GM23248 (cell line): ENCODE data around the gene KCNK5. TPM values are rescaled to one million over a fixed set of nuclear protein-coding genes. Genes with fewer than 3 reads are reported as not detected.

Source experiments
- DNase-seq: peaks from one replicate; pipeline ENCODE4 v3.0.0-alpha.2; 2015
- H2AFZ ChIP-seq: fragments of 200-600 bp; sonication (generic); 2 replicates; pipeline ENCODE4 v1.6.1; 2016; ENCODE audit warnings: antibody characterized with exemption
- H3F3A ChIP-seq: fragments of 200-600 bp; sonication (generic); 2 replicates; pipeline ENCODE4 v1.6.1; 2016; ENCODE audit warnings: mild to moderate bottlenecking, antibody characterized with exemption, mixed run types; ENCODE audit not compliant: insufficient read depth
- H3K27ac ChIP-seq: fragments of 200-600 bp; sonication (generic); 2 replicates; pipeline ENCODE4 v1.5.1; 2016; ENCODE audit warnings: mild to moderate bottlenecking
- H3K27me3 ChIP-seq: fragments of 200-600 bp; sonication (generic); replicated peaks from 2 replicates; pipeline ENCODE4 v1.6.1; 2016; ENCODE audit warnings: mild to moderate bottlenecking; ENCODE audit not compliant: insufficient read depth
- H3K36me3 ChIP-seq: fragments of 200-600 bp; sonication (generic); 2 replicates; pipeline ENCODE4 v1.6.1; 2016; ENCODE audit warnings: low read depth, mild to moderate bottlenecking
- H3K4me1 ChIP-seq: fragments of 200-600 bp; sonication (generic); 2 replicates; pipeline ENCODE4 v1.6.1; 2016; ENCODE audit warnings: mild to moderate bottlenecking; ENCODE audit not compliant: insufficient read depth
- H3K4me2 ChIP-seq: fragments of 200-600 bp; sonication (generic); one replicate; pipeline ENCODE4 v1.6.1; 2016; ENCODE audit warnings: mild to moderate bottlenecking; ENCODE audit not compliant: unreplicated experiment
- H3K4me3 ChIP-seq: fragments of 200-600 bp; sonication (generic); 2 replicates; pipeline ENCODE4 v1.5.1; 2016; ENCODE audit warnings: mild to moderate bottlenecking
- H3K79me2 ChIP-seq: fragments of 200-600 bp; sonication (generic); 2 replicates; pipeline ENCODE4 v1.6.1; 2016; ENCODE audit warnings: mild to moderate bottlenecking; ENCODE audit not compliant: insufficient read depth
- H3K9ac ChIP-seq: fragments of 200-600 bp; sonication (generic); 2 replicates; pipeline ENCODE4 v1.6.1; 2016; ENCODE audit warnings: mild to moderate bottlenecking
- H3K9me2 ChIP-seq: fragments of 200-600 bp; sonication (generic); 2 replicates; pipeline ENCODE4 v1.6.1; 2016; ENCODE audit warnings: mixed run types, mild to moderate bottlenecking, moderate library complexity; ENCODE audit not compliant: insufficient read depth
- H3K9me3 ChIP-seq: fragments of 200-600 bp; sonication (generic); one replicate; pipeline ENCODE4 v1.6.1; 2017; ENCODE audit warnings: low read depth
- H4K20me1 ChIP-seq: fragments of 200-600 bp; sonication (generic); 2 replicates; pipeline ENCODE4 v1.6.0; 2016; ENCODE audit not compliant: insufficient read depth
- EZH2 ChIP-seq: fragments of 200-600 bp; sonication (generic); IDR thresholded peaks from 2 replicates; pipeline ENCODE4 v1.6.1; 2018; ENCODE audit warnings: antibody characterized with exemption, mild to moderate bottlenecking; ENCODE audit not compliant: insufficient read depth, poor library complexity, severe bottlenecking
- EZH2phosphoT487 ChIP-seq: fragments of 200-600 bp; sonication (generic); IDR thresholded peaks from 2 replicates; pipeline ENCODE4 v1.6.1; 2018; ENCODE audit warnings: antibody characterized with exemption, moderate library complexity, mild to moderate bottlenecking, low read depth; ENCODE audit not compliant: insufficient read depth
- WGBS, 2 experiments: methylation state at CpG; one replicate each; pipeline ENCODE4 v1.1.6; 2015 to 2017; ENCODE audit warnings: low lambda C conversion rate in 2 of 2, low coverage in 1 of 2; ENCODE audit errors: missing lambda C conversion rate in 2 of 2; 5-methylcytosine and 5-hydroxymethylcytosine counted together
- in situ Hi-C: fragments of 300-500 bp; cut with MboI; formaldehyde crosslinking; loops from 2 replicates; pipeline ENCODE4 v1.15.0; 2020
- polyA plus RNA-seq: library from polyadenylated mRNA; unstranded; fragments of >200 nt; fragmentation: Nextera tagmentation; extraction: Ambion mirVana; gene quantifications from 2 replicates; pipeline ENCODE4 v1.2.1, GENCODE V29; 2016
- total RNA-seq: library from RNA; depleted of rRNA; stranded (reverse); fragments of >200 nt; shearing (Covaris generic); gene quantifications from 2 replicates; pipeline ENCODE4 v1.2.3, GENCODE V29; 2014

KCNK5 gene
- total and polyA plus RNA-seq, 2 experiments from 2014 or later: not detected

GRCh38 chr6:39273406-39273821 lies 44.1 kb upstream of the KCNK5 start:
- no peak overlapping the region for H3K9ac ChIP-seq
- H2AFZ ChIP-seq: no peak overlapping the region
- no peaks in the 10 kb centered on the region for H3K36me3 ChIP-seq
- H3K4me1 ChIP-seq: no peaks in the 10 kb centered on the region
- TF ChIP-seq EZH2phosphoT487 (no peak), EZH2 (no peak)
- no peaks in the 10 kb centered on the region for H3K9me3 ChIP-seq
- H3K9me2 ChIP-seq: no peaks in the 10 kb centered on the region
- H3K27me3 ChIP-seq: 0 out of 2 replicates have a peak, but pooled peaks cover 6% of the 10 kb centered on the region
- no peaks in the 10 kb centered on the region for H4K20me1 ChIP-seq
- in situ Hi-C loops: no loop called here
- no peaks in the 10 kb centered on the region for H3F3A ChIP-seq
- no peak overlapping the region for H3K4me3 ChIP-seq
- 32 to 33% methylated on average over 6 of the region's 6 CpGs for WGBS, 2 experiments
- no peak overlapping the region for H3K4me2 ChIP-seq
- H3K27ac ChIP-seq: no peak overlapping the region
- no peak for DNase-seq
- H3K79me2 ChIP-seq: no peaks in the 10 kb centered on the region

- Histone ChIP-seq H3K4me2 (no peak overlapping the region), H4K20me1 (no peaks in the 10 kb centered on the region), H3K4me1 (no peaks in the 10 kb centered on the region), H3K27me3 (peaks cover 6% of the 10 kb centered on the region; the same call in 1 of the 2 replicates), H2AFZ (no peak overlapping the region), H3K79me2 (no peaks in the 10 kb centered on the region), H3K9me3 (no peaks in the 10 kb centered on the region), H3K36me3 (no peaks in the 10 kb centered on the region), H3K9ac (no peak overlapping the region), H3K27ac (no peak overlapping the region), H3K9me2 (no peaks in the 10 kb centered on the region), H3K4me3 (no peak overlapping the region), H3F3A (no peaks in the 10 kb centered on the region)
- in situ Hi-C loops: no loop called here
- DNase-seq: no peak
- 29 to 33% methylated on average over 1 of the region's 1 CpG for WGBS, 2 experiments
- TF ChIP-seq EZH2: no peak
- no peak for TF ChIP-seq EZH2phosphoT487
Measured at GRCh38 chr6:39269961-39270360, 40.7 kb upstream of the KCNK5 start.

- Histone ChIP-seq H3F3A (no peaks in the 10 kb centered on the region), H3K4me2 (no peak overlapping the region), H4K20me1 (no peaks in the 10 kb centered on the region), H3K9me2 (no peaks in the 10 kb centered on the region), H3K9ac (no peak overlapping the region), H3K27me3 (peaks cover 2% of the 10 kb centered on the region; the same call in 1 of the 2 replicates), H3K4me3 (no peak overlapping the region), H3K27ac (no peak overlapping the region), H3K4me1 (no peaks in the 10 kb centered on the region), H3K79me2 (no peaks in the 10 kb centered on the region), H3K9me3 (no peaks in the 10 kb centered on the region), H2AFZ (no peak overlapping the region), H3K36me3 (no peaks in the 10 kb centered on the region)
- 75 to 82% methylated on average over 3 of the region's 3 CpGs for WGBS, 2 experiments
- in situ Hi-C loops: no loop called here
- DNase-seq: no peak
- no peak for TF ChIP-seq EZH2
Measured at GRCh38 chr6:39268721-39269120, 39.4 kb upstream of the KCNK5 start.

- Histone ChIP-seq H3K9me2 (no peaks in the 10 kb centered on the region), H3K4me2 (no peak overlapping the region), H3F3A (no peaks in the 10 kb centered on the region), H3K27ac (no peak overlapping the region), H3K27me3 (no peaks in the 10 kb centered on the region; the same call in 1 of the 2 replicates), H3K36me3 (no peaks in the 10 kb centered on the region), H3K9me3 (no peaks in the 10 kb centered on the region), H4K20me1 (no peaks in the 10 kb centered on the region), H3K4me1 (no peaks in the 10 kb centered on the region), H2AFZ (no peak overlapping the region), H3K79me2 (no peaks in the 10 kb centered on the region), H3K9ac (no peak overlapping the region), H3K4me3 (no peak overlapping the region)
- no peak for TF ChIP-seq EZH2phosphoT487
- no peak for TF ChIP-seq EZH2
- in situ Hi-C loops: no loop called here
- WGBS, 2 experiments: 41 to 49% methylated on average over 7 of the region's 7 CpGs
- DNase-seq: no peak
Measured at GRCh38 chr6:39268171-39268570, 38.9 kb upstream of the KCNK5 start.
